CD1c-positive myeloid dendritic cell (primary cell): ENCODE data around the gene PPP3CA.
"Not testable (repeated sequence)": the region's sequence is repeated elsewhere in the genome, so short reads cannot be mapped to it uniquely, and the experiment has no call there.

Experiments
- DNase-seq: peaks from one replicate; pipeline ENCODE4 v3.0.0-alpha.2; 2016; ENCODE audit errors: extremely low spot score

Gene PPP3CA

DNA sequence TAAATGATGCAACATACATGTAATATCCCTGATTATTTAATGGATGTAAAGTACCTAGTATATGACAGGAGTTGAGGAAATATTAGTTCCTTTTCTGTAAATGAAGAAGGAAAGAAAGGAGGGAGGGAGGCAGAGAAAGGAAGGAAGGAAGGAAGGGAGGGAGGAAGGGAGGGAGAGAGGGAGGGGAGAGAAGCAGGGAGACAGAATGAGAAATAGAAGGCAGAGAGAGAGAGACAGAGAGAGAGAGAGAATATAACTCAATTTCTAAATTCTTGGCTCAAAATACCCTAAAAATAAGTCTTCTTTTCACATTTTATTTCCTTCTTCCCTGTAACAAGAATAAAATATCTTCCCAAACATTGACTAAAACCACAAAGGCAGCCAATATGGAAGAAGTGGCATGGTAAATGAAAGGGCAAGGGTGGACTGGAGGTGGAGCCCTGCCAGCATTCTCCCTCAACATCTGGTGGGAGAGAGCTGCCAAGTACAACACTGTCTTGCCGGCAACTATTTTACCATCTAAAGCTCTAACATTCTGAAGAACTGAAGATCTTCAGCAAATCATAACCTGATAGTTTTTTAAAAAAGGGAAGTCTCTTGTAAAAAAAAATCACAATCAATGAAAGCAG lies 245.1 kb downstream of the PPP3CA start:
- DNase-seq, result no peak

DNA sequence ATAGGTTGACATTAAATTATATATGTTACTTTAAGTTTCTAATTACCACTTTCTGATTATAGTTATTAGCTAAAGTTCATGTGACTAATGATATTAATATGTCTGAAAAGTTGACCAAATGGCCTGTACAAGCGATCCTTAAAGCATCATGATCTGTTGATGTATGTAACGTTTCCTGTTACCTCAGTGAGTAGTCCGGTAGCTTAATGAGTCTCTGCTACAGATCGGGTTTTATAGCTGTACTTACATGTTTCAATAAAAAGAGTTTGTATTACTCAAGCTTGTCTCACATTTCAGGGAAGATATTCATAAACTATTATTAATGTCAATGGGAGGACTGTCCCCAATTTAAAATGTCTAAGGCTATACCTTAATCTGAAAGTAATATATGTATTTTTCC lies 246.3 kb downstream of the PPP3CA start:
- no peak for DNase-seq

DNA sequence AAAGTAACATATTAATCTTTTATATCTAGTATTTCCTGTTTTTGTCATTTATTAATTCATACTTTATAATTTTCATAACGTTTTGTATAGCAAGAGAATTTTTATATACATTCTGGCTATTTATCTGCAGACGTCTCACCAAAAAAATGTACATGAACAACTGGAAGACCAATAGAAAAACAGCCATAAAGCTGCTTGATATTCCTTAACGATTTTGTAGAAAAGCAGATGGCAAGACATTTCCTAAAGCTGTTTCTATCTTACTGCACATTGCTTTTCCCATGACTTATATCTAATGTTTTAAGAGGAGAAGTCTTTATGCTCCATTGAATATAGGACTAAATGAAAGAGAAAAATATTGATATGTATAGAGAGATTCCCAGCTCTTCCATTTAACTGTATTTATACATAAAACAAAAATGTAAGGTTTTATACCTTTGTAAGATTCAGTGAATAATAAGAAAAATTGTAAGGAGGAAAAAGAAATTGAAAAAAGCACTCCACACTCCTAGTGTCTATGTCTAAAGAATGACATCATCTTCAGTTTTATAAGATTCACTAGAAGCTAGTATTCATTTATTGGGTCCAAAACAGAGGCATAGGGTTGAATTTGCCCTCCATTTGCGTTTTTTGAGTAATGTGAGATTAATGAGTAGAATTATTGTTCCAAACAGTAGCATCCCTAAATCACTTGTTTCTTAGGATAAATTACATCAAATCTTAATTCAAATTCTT lies 248.5 kb downstream of the PPP3CA start:
- DNase-seq, result no peak

DNA sequence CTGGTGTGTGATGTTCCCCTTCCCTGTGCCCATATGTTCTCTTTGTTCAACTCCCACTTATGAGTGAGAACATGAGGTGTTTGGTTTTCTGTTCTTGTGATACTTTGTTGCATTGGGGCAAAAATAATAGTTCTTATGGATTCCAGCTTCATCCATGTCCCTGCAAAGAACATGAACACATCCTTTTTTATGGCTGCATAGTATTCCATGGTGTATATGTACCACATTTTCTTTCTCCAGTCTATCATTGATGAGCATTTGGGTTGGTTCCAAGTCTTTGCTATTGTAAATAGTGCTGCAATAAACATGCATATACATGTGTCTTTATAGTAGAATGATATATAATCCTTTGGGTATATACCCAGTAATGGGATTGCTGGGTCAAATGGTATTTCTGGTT lies 254.7 kb downstream of the PPP3CA start:
- DNase-seq, result not testable (repeated sequence)

DNA sequence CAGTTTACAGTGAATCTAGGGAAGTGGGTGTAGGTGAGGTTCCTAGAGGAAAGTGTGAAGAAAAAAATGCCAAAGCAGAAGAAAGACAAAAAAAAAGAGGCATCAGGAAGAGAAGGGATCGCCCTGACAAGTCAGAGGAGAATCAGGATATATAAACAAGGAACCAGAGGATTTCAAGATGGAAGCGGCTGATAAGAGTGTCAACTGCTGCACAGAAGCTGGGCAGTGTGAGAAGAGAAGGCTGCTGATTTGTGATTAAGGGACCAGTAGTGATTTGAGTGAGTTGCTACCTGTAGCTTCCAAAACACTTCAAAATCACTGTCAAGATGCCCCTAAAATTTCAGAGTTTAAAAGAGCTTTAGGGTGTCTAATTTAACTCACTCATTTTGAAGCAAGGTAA lies 258.2 kb downstream of the PPP3CA start:
- no peak for DNase-seq

DNA sequence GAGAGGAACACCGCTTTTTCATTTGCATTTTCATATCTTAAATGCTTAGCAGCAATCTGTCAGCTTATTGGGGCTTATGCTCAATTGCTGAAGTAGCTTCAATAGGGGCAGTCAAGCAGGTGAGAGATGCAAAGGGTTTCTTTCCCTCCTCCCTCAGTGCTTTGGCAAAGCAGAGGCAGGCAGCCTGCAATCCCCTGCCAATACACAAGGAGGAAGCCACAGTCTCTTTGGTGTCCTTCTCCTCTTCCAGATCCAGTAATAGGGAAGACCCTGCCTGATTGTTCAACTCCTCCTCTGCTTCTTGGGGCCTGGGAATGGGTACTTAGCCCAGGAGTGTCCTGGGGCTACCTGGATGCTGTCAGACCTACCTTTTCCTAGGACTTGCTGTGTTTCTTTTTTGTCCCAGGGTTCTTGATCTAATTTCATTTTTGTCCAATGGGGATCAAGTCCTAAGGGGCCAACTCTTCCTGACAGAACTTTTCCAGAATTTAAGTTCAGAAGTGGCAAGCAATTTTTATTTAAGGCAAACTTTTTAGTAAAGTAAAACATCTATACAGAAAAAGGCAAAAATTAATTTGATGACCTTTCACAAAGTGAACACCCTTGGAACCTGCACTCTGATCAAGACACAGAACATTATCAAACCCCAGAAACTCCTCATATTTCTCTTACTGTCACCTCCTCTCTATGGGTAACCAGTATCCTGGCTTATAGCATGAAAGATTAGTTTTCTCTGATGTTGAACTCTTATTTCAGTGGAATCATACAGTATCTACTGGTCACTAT lies 260.3 kb downstream of the PPP3CA start:
- no peak for DNase-seq

DNA sequence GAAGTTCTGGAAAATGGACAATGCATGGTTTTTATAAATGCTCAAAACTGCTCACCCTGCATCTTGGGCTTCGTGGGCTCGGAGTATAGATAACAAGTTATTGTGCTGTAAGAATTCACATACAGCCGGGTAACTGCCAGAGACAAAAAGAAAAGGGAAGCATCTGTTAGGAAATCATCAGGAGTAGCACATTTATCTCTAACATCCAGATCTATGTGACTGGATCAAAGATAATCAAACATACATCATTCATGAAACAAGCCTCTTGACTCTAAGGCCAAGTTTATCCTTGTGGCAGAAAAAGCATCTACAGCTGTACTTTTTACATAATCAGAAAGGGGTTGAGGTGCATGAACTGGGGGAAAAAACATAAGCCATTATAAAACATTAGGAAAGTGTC lies 264.2 kb downstream of the PPP3CA start:
- no peak for DNase-seq

DNA sequence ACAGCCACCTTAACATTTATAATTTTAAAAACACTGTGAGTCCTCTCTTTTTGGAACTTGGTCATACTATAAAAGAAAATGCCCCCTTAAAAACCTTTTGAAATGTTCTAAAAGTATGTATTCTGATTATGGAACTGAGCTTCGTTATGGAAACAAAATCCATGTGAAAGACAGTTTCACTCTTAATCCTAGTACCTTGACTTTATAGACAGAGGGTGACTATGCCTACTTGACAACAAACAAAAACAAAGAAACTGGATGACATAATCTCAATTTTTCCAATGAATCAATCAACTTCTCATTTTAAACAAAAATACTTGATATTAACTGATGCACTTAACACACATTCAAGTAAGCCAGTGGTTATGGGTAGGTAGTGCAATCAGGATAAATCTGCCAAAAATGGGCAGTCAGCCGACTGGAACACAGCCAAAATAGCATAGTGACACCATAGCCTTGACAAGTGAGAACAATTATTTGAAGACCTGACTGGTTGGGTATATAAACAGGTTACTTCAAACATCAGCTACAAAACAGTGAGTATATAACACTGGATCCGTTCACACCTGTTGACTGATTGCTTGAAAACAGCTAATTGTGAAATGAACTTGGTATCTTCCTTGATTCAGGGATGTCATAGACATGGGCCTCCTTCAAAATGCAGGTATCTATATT lies 265.5 kb downstream of the PPP3CA start:
- DNase-seq, result no peak

DNA sequence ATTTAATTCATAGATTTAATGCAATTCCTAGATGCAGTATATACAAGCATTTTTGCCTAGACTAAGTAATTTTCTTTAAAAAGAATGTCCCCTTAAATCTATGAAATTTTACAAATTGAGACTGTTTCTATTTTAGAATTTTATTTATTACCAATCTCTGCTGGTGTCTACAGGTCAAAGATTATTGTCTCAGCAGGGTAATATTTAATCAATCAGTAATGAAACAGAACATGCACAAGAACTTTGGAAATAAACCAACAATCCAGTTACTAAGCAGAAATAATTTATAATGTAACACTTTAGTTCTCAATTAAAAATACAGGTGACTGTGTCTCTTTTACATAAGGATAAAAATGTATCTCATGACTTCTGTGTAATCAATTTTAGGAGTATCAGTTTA lies 266.2 kb downstream of the PPP3CA start:
- no peak for DNase-seq

DNA sequence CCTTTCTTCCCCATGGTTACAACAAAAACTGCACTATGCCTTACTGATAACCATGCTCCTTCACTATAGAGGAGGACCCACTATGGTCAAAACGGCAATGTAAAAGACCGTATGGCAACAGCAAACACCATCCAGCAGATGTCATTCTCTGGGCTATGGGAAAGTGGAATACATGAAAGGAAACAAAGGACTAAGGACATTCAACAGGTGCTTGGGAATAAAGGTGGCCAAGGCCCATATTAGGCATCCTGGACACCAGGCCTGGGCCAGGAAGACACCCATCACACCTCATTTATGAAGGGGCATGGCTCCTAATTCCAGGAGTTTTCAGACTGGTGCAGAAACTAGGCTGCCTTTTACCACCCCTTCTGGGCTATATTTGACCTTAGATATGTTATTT lies 268.4 kb downstream of the PPP3CA start:
- DNase-seq, result no peak

DNA sequence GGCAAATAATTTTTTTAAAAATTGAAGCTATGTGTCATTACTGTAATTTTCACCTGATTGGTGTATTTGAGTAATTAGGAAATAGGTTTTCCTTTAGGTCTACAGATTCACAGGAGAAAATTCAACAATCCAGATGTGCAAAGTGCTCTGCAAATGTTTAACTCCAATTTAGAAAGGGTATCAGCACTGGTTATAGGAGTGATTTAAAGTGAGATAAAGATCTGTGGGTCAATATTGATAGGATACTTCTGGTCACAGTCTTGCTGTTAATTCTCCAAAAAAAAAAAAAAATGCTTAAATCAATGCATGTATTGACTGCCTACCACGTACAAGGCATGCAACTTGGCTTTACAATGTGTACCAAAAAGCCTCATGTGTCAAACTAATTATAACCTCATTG lies 271.3 kb downstream of the PPP3CA start:
- no peak for DNase-seq

DNA sequence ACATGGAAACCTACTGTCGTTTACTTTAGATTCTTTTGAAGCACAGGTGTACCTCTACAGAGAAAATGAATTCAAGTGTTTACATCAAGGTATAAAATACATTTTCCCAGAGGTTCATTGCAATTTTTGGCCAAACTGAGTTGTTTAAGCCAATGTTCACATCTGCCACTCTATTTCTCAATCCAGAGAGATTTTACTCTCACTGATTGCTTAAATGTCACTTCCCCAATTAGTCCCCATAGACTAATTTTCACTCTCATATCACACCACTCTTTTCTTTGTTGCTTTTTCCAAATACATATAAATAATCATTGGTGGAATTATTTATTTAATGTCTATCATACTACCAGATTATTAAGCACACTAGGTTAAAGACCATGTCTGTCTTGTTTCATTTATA lies 271.8 kb downstream of the PPP3CA start:
- DNase-seq, result peak; percentile 37

DNA sequence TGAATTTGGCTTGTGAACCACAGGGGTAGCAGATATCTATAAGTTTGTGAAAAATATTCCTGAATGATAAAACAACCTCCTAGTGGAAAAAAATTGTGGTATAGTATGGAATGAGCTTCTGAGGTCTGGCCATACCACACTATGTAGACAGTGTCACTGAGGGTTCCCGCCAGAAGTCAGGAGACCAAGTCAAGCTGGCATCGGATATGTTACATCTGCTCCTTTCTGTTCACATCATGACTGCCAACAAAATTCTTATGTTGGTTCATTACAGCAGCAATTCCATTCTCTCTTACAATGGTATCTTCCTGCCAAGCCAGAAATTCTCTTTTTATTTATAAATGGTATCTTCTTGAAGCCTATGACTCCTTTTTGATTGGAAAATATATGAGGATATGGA lies 273.0 kb downstream of the PPP3CA start:
- DNase-seq, result no peak

DNA sequence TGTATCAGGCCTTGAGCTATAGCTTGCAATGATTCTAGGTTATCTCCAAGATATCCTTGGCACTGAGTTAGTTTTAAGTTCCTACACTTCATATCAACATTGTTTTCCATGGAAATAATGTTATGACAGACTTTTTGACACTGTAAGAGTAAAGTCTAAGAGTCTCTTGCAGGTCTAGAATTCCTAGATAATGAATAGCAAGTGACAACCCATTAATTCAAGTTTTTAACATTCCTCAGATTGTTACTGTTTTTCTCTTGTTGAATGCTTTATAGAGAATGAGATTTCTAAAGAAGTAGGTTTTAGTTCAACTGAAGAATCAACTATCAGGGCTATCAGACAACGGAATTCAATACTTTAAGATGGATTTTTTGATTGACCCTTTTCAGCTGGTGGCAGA lies 276.1 kb downstream of the PPP3CA start:
- no peak for DNase-seq

DNA sequence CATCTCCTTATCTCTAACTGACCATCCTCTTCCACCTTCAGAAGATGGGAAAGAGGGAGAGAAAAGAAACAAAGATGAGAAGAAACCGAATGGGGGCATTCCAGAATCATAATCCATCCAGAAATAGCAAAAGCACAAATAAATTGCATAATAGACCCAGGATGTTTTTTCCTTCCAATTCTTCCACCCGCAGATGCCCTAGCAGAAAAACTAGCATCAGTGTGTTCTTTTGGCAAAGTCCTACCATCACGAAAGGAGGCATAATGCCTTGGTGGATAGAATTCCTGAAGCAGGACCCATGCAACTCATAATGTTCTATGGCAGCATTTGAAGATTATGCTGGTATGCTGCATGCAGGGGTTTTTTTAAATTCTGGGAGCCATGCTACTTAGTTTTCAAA lies 279.2 kb downstream of the PPP3CA start:
- DNase-seq, result no peak

DNA sequence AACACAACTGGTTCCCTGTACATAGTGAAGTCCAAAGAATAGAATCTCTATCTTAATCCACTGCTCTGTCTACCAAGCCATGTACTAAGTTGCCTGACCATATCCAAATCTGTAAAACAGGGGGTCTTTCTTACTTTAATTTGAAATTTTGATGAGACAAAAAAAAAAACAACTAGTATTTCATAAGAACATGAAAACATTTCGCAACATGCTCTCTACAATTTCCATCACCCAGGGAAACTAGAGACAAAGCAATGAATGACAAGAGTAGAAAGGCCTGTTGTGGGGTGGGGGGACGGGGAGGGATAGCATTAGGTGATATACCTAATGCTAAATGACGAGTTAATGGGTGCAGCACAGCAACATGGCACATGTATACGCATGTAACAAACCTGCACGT lies 279.9 kb downstream of the PPP3CA start:
- DNase-seq, result no peak

DNA sequence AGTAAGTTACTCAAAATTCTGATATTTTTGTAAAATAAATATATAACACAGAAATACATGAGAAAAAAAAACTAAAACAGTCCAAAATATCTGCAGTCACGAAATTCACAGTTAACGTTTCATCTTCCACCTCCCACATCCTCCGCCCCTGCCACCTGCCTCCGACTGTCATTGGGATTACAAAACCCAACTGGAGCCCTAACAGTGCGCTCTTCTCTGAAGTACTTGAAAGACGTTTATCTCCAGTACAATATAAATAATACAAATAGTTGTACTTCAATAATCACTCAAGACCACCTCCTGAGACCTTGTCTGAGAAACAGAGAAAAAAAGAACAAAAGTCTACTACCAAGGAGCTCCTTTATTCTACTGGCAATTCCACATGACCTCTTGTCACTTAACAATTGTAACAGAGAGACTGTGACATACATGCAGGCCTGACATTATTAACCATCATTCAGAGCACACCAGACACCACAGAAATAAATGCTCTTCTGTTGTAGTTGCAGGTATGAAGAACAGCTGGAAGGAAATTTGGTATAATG lies 280.6 kb downstream of the PPP3CA start:
- no peak for DNase-seq

DNA sequence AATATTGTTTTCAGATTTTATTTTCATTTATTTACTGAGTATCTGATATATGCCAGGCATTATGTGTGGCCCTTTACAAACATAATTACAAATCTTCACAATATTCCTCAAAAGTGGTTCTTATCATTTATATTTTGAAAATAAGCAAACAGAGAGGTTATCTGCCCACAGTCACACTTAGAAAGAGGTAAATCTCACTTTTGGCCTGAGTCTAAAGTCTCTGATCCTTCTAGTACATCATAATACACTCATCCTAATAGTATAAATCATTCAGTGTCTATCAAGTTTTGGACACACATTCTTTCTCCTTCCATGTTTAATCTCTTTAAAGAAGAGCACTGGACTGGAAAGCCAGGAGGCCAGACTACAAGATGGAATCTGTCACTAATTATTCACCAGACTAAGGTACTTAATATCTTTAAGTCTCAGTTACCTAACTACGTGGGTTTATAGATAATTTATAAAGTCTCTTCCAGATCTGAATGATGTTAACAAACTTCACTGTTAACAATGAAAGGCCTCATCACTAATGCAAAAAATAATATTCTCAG lies 281.3 kb downstream of the PPP3CA start:
- no peak for DNase-seq

DNA sequence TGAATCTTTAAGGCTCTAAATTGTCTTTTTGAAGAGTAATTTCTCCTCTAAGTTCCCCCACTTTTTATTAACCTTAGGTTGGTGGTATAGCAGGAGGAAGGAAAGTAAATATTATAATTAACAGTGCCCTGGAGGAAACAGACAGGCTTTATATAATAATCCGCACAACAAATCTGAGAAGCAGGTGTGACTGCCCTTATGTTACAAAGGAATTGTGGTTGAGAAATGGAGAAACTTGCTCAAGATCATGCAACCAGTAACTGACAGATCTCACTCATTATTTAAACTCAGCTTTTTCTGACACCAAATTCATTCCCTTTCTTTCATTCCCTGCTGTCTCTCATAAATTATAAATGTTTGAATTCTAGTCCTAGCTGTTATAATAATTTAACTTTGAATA lies 282.0 kb downstream of the PPP3CA start:
- DNase-seq, result no peak

DNA sequence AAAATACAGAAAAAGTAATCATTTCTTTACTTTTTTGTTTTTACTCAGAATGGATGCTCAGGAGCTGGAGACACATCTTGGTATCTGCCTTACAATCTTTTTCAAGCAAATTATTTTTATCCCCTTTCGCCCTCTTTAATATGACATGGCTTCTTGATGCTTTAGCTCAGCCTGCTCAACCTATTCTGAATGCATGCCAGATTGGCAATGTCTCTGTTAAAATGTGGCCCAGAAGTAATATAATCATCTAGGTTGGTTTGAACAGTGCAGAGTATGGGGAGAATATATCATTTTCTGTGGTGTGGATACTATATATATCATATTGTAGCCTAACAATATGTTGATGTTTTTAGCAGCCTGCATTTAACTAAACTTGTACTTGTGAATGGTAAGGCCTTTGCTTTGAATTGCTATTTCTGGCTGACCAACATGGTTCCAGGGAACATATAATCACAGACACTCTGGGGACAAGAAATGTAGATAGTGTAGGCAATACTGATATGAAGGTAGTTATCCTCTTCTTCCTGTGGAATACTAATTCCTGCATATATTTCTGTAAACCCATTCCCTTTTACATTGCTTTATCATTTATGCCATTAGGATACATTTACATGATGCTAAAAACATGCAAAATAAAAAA lies 282.7 kb downstream of the PPP3CA start:
- no peak for DNase-seq

DNA sequence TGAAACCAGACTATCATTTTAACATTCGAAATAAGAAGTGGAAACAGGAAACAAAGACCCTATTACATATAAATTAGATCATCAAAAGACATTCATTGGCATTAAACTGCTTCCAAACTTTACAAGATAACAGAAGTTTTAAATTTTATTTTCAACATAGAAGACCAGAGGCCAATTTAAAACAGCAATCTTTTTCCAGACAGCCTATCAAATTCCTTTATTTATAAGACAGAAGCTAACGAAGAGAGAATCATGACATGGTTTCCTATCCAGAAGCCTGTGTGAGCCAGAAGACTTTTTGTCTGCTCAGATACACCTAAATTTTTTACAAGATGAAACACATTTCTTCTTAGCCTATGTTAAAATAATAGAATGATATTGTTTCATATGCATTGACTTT lies 291.9 kb downstream of the PPP3CA start:
- DNase-seq, result no peak
